IMR-90 (cell line): ENCODE results near the gene EIF4G3. TPM values are rescaled to one million over a fixed set of nuclear protein-coding genes. Genes with fewer than 3 reads are reported as not detected.

Experiments used
- ATAC-seq: fragments of 200-7000 bp; cut with Tn5 transposase; 2 replicates; pipeline ENCODE4 v1.9.1; 2020; ENCODE audit warnings: low read depth, mild to moderate bottlenecking, moderate library complexity
- BruUV-seq: library from RNA; stranded (reverse); fragments of 400-500 nt; replicated peaks from 2 replicates; lab custom pipeline; 2021; lab: Mats Ljungman, UMichigan
- CTCF ChIA-PET: fragments of 300-600 bp; formaldehyde crosslinking; extraction: SDS; loops from one replicate; lab custom pipeline; 2021; ENCODE audit warnings: antibody characterized with exemption; lab: Yijun Ruan, JAX
- POLR2A ChIA-PET: fragments of 300-600 bp; sonication (Branson Sonifier 250); formaldehyde crosslinking; loops from one replicate; lab custom pipeline; 2022; ENCODE audit warnings: antibody characterized with exemption; ENCODE audit not compliant: unreplicated experiment; lab: Charles Lee
- DNase-seq: peaks from one replicate; pipeline ENCODE4 v3.0.0; 2013
- H2AFZ ChIP-seq: replicated peaks from 2 replicates; pipeline ENCODE3; 2013; ENCODE audit warnings: low read length, mild to moderate bottlenecking; ENCODE audit not compliant: poor library complexity
- H2AK5ac ChIP-seq: 2 replicates; pipeline ENCODE4 v1.6.1; 2013; ENCODE audit warnings: low read depth, low read length, inconsistent platforms
- H2AK9ac ChIP-seq: replicated peaks from 2 replicates; pipeline ENCODE3; 2013; ENCODE audit warnings: mild to moderate bottlenecking, low read depth, low read length, moderate library complexity; ENCODE audit not compliant: poor library complexity
- H2BK120ac ChIP-seq: 2 replicates; pipeline ENCODE4 v1.6.1; 2013; ENCODE audit warnings: low read depth, low read length, inconsistent platforms
- H2BK15ac ChIP-seq: 3 replicates; pipeline ENCODE4 v1.6.1; 2013; ENCODE audit warnings: low read depth, low read length, inconsistent platforms
- H2BK20ac ChIP-seq: 2 replicates; pipeline ENCODE4 v1.6.1; 2013; ENCODE audit warnings: low read depth, mild to moderate bottlenecking, inconsistent platforms, low read length, moderate library complexity
- H2BK5ac ChIP-seq: 2 replicates; pipeline ENCODE4 v1.6.1; 2013; ENCODE audit warnings: mild to moderate bottlenecking, low read depth, low read length, inconsistent platforms; ENCODE audit not compliant: poor library complexity, severe bottlenecking
- H3K14ac ChIP-seq: replicated peaks from 2 replicates; pipeline ENCODE4 v1.6.1; 2013; ENCODE audit warnings: low read depth, low read length, inconsistent platforms
- H3K18ac ChIP-seq: 2 replicates; pipeline ENCODE4 v1.6.1; 2013; ENCODE audit warnings: low read depth, low read length, control low read depth
- H3K23ac ChIP-seq: 2 replicates; pipeline ENCODE4 v1.6.1; 2013; ENCODE audit warnings: low read depth, low read length, inconsistent platforms
- H3K27ac ChIP-seq: 2 replicates; pipeline ENCODE4 v1.5.1; 2013; ENCODE audit warnings: mild to moderate bottlenecking, control low read depth, low read length; ENCODE audit not compliant: insufficient read depth
- H3K27me3 ChIP-seq: 2 replicates; pipeline ENCODE4 v1.6.1; 2013; ENCODE audit warnings: low read length; ENCODE audit not compliant: control insufficient read depth, insufficient read depth
- H3K36me3 ChIP-seq: 2 replicates; pipeline ENCODE4 v1.6.1; 2013; ENCODE audit warnings: low read length, mixed read lengths; ENCODE audit not compliant: control insufficient read depth, insufficient read depth
- H3K4ac ChIP-seq: 2 replicates; pipeline ENCODE4 v1.6.1; 2013; ENCODE audit warnings: low read depth, low read length, inconsistent platforms
- H3K4me1 ChIP-seq: 2 replicates; pipeline ENCODE4 v1.6.1; 2013; ENCODE audit warnings: low read length, mixed read lengths; ENCODE audit not compliant: control insufficient read depth, insufficient read depth
- H3K4me2 ChIP-seq: 2 replicates; pipeline ENCODE4 v1.6.1; 2013; ENCODE audit warnings: low read depth, mild to moderate bottlenecking, control low read depth, low read length, moderate library complexity
- H3K4me3 ChIP-seq: 2 replicates; pipeline ENCODE4 v1.5.1; 2013; ENCODE audit warnings: low read depth, mild to moderate bottlenecking, control low read depth, low read length, moderate library complexity; ENCODE audit not compliant: insufficient read depth
- H3K56ac ChIP-seq: 2 replicates; pipeline ENCODE4 v1.6.1; 2013; ENCODE audit warnings: low read length, inconsistent platforms; ENCODE audit not compliant: insufficient read depth; ENCODE audit errors: extremely low read depth
- H3K79me1 ChIP-seq, 2 experiments: 2 replicates each; pipeline ENCODE4 v1.6.1; 2013; ENCODE audit warnings: low read length in 2 of 2, inconsistent platforms in 1 of 2, low read depth in 1 of 2
- H3K9ac ChIP-seq: 2 replicates; pipeline ENCODE4 v1.6.1; 2013; ENCODE audit warnings: low read depth, low read length, control low read depth
- H3K9me1 ChIP-seq: 2 replicates; pipeline ENCODE4 v1.6.1; 2013; ENCODE audit warnings: low read length, inconsistent platforms; ENCODE audit not compliant: insufficient read depth
- H3K9me3 ChIP-seq: 2 replicates; pipeline ENCODE4 v1.6.1; 2013; ENCODE audit warnings: low read length; ENCODE audit not compliant: control insufficient read depth, insufficient read depth
- H4K20me1 ChIP-seq: 2 replicates; pipeline ENCODE4 v1.6.1; 2013; ENCODE audit warnings: low read length, inconsistent platforms; ENCODE audit not compliant: insufficient read depth
- H4K5ac ChIP-seq: 2 replicates; pipeline ENCODE4 v1.6.1; 2013; ENCODE audit warnings: mild to moderate bottlenecking, low read depth, low read length, control low read depth
- H4K8ac ChIP-seq, 2 experiments: 2 replicates each; pipeline ENCODE4 v1.6.1; 2013; ENCODE audit warnings: low read depth in 2 of 2, low read length in 2 of 2, control low read depth in 1 of 2, inconsistent platforms in 1 of 2
- H4K91ac ChIP-seq: 2 replicates; pipeline ENCODE4 v1.6.1; 2013; ENCODE audit warnings: low read depth, low read length, inconsistent platforms; ENCODE audit not compliant: insufficient read depth
- CEBPB ChIP-seq: IDR thresholded peaks from 2 replicates; pipeline ENCODE4 v1.6.1; 2012; ENCODE audit warnings: low read depth, low read length, improper control_type of control experiment
- NFE2L2 ChIP-seq: fragments of 150-350 bp; IDR thresholded peaks from 2 replicates; pipeline ENCODE4 v1.6.1; 2016; ENCODE audit warnings: low read depth, mild to moderate bottlenecking, low read length
- WGBS, 2 experiments: methylation state at CpG; one replicate each; pipeline versions ENCODE4 v1.1.5 to v1.1.7; 2013; ENCODE audit warnings: missing lambda C conversion rate in 2 of 2; ENCODE audit not compliant: insufficient read length in 1 of 2; ENCODE audit errors: extremely low coverage in 2 of 2; 5-methylcytosine and 5-hydroxymethylcytosine counted together
- dilution Hi-C: fragments of 300-500 bp; cut with HindIII; formaldehyde crosslinking; loops from one replicate; pipeline ENCODE4 v1.14.3; 2018; ENCODE audit warnings: low sequenced_read_pairs; ENCODE audit not compliant: unreplicated experiment
- in situ Hi-C: fragments of 300-500 bp; cut with MboI; formaldehyde crosslinking; loops from 3 replicates; pipeline ENCODE4 v1.14.3; 2019; ENCODE audit warnings: low sequenced_read_pairs, inconsistent platforms, mixed read lengths
- intact Hi-C: fragments of 100-400 bp; cut with micrococcal nuclease; formaldehyde crosslinking; loops from 2 replicates; pipeline ENCODE4 v1.10.0; 2022
- polyA plus RNA-seq, 3 experiments: library from polyadenylated mRNA; depleted of rRNA; stranded (reverse); fragments of >200 nt; gene quantifications; 2 replicates each; pipeline ENCODE4 v1.2.3, GENCODE V29; 2012; ENCODE audit warnings: low replicate concordance in 1 of 3
- total RNA-seq: library from RNA; depleted of rRNA; stranded (reverse); fragments of >200 nt; gene quantifications from 2 replicates; pipeline ENCODE4 v1.2.3, GENCODE V29; 2012

Gene EIF4G3
- total and polyA plus RNA-seq, 2 of the 4 experiments (the other 2 are of a cell fraction) = 25.8 to 49.2 TPM

DNA sequence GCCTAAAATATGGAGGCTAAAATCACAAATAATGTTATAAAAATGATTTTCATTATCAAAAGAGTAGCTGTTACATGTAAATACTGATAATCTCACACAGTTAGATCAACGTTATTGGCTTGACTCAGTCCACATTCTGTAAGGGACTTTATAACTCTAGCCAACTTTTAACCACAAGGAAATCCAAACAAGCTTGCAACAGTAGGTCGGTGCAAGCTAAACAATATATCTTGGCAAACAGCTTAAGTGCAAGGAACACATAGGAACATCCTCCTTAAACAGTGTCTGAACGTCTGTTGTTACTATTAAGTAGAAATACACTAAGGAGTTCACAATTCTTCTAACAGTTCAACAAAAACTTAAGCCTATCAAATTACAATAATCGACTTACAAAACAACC is 126.7 kb downstream of the EIF4G3 start:
- H3K4ac ChIP-seq = no peak overlapping the region
- no peak overlapping the region for H2BK5ac ChIP-seq
- H3K36me3 ChIP-seq = peaks cover 10% of the 10 kb centered on the region; the same call in 1 of the 2 replicates
- H3K23ac ChIP-seq = no peak overlapping the region
- H3K4me1 ChIP-seq = peaks cover 2% of the 10 kb centered on the region; the same call in 1 of the 2 replicates
- no peak overlapping the region for H4K5ac ChIP-seq
- no peak overlapping the region for H4K91ac ChIP-seq
- H3K9me1 ChIP-seq = no peaks in the 10 kb centered on the region
- WGBS, 2 experiments = no CpG with 5 or more reads among the region's 4 CpGs
- CTCF ChIA-PET = no interaction called here
- intact Hi-C loops = no loop called here
- H3K56ac ChIP-seq = no peak overlapping the region
- no peak overlapping the region for H2AFZ ChIP-seq
- no peak overlapping the region for H3K18ac ChIP-seq
- TF ChIP-seq CEBPB = peak; percentile 62
- no peak for TF ChIP-seq NFE2L2
- no peaks in the 10 kb centered on the region for H3K27me3 ChIP-seq
- H4K8ac ChIP-seq = no peak overlapping the region
- dilution Hi-C loops = no loop called here
- no peak overlapping the region for H2AK5ac ChIP-seq
- H2BK15ac ChIP-seq = no peak overlapping the region
- H3K27ac ChIP-seq = no peak overlapping the region
- BruUV-seq = no TSS peak
- no peak overlapping the region for H2BK20ac ChIP-seq
- H3K9me3 ChIP-seq = no peaks in the 10 kb centered on the region
- no peak overlapping the region for H3K9ac ChIP-seq
- DNase-seq (peak; percentile 88), ATAC-seq (peak; percentile 90)
- POLR2A ChIA-PET = interaction anchor here (0.5 to 0.7 kb wide), 2 partner anchors 8 to 13 kb away, joined by 4 to 5 read pairs; no protein-coding TSS in a partner anchor
- H3K14ac ChIP-seq = no peak overlapping the region
- peaks cover 28% of the 10 kb centered on the region; the same call in 1 of the 2 replicates for H4K20me1 ChIP-seq
- in situ Hi-C loops = no loop called here
- H3K79me1 ChIP-seq = peaks cover 15 to 40% of the 10 kb centered on the region in 2 experiments
- no peak overlapping the region for H3K4me3 ChIP-seq
- no peak overlapping the region for H2BK120ac ChIP-seq
- H2AK9ac ChIP-seq = no peak overlapping the region
- H3K4me2 ChIP-seq = no peak overlapping the region
